Lung (tissue), 12 donors: ENCODE results near the gene LYST. TPM values are rescaled to one million over a fixed set of nuclear protein-coding genes. Genes with fewer than 3 reads are reported as not detected.

Experiments
- ATAC-seq: fragments of 200-7000 bp; cut with Tn5 transposase; one replicate; pipeline ENCODE4 v1.9.1; 2020; ENCODE audit warnings: moderate number of reproducible peaks; ENCODE audit not compliant: insufficient read depth, low FRiP score
- DNase-seq, 3 donors: peaks; one replicate each; pipeline ENCODE4 v3.0.0-alpha.2; 2013 to 2017
- H3K27ac ChIP-seq, 2 donors: one replicate each; pipeline ENCODE4 v1.5.1; 2013; ENCODE audit warnings: mild to moderate bottlenecking in 2 of 2, moderate library complexity in 2 of 2, control low read depth in 1 of 2, inconsistent platforms in 1 of 2, low read depth in 1 of 2, low read length in 1 of 2
- H3K27me3 ChIP-seq, 3 donors: one replicate each; pipeline ENCODE4 v1.5.1; 2013; ENCODE audit warnings: low read length in 2 of 3; ENCODE audit not compliant: control insufficient read depth in 3 of 3, insufficient read depth in 3 of 3
- H3K36me3 ChIP-seq, 4 donors: one replicate each; pipeline ENCODE4 v1.5.1; 2013; ENCODE audit warnings: low read length in 4 of 4, mild to moderate bottlenecking in 1 of 4, moderate library complexity in 1 of 4; ENCODE audit not compliant: control insufficient read depth in 4 of 4, insufficient read depth in 4 of 4
- H3K4me1 ChIP-seq, 5 donors: one replicate each; pipeline ENCODE4 v1.5.1; 2013; ENCODE audit warnings: low read length in 5 of 5, mild to moderate bottlenecking in 2 of 5, moderate library complexity in 1 of 5; ENCODE audit not compliant: control insufficient read depth in 5 of 5, insufficient read depth in 5 of 5
- H3K4me3 ChIP-seq: one replicate; pipeline ENCODE4 v1.5.1; 2013; ENCODE audit warnings: mild to moderate bottlenecking, control low read depth, moderate library complexity
- H3K9ac ChIP-seq, 2 donors: one replicate each; pipeline ENCODE4 v1.5.1; 2013; ENCODE audit warnings: low read length in 2 of 2, control low read depth in 1 of 2; ENCODE audit not compliant: insufficient read depth in 1 of 2
- H3K9me3 ChIP-seq, 4 donors: one replicate each; pipeline ENCODE4 v1.5.1; 2013; ENCODE audit warnings: low read length in 3 of 4, mild to moderate bottlenecking in 1 of 4, moderate library complexity in 1 of 4; ENCODE audit not compliant: control insufficient read depth in 4 of 4, insufficient read depth in 3 of 4
- CTCF ChIP-seq: IDR thresholded peaks from 2 replicates; pipeline ENCODE4 v1.5.1; 2012; ENCODE audit warnings: mild to moderate bottlenecking; ENCODE audit errors: control extremely low read depth, extremely low read depth
- WGBS, 2 donors: extraction: QIAGEN DNeasy Blood & Tissue Kit; methylation state at CpG; one replicate each; pipeline ENCODE4 v1.1.7; 2013; 5-methylcytosine and 5-hydroxymethylcytosine counted together
- polyA plus RNA-seq, 2 donors: library from polyadenylated mRNA; stranded (reverse); fragments of 200-250 nt; gene quantifications; one replicate each; pipeline ENCODE4 v1.2.1, GENCODE V29; 2013
- total RNA-seq, 2 donors: library from RNA; depleted of rRNA in 1 of 2; stranded (reverse); fragments of >200 nt in 1 of 2; gene quantifications; one replicate each; pipeline ENCODE4 v1.2.1, GENCODE V29; 2014 to 2021
- donor health status: control.
- donor health status: control.
- donor health status: Bipolar disorder and iron deficiency.
- donor health status: healthy.
- donor health status: DM: yes; HTN: yes; CAD: no.

The LYST gene
- total and polyA plus RNA-seq, 4 donors = 9.8 to 82.7 (median 31.7) TPM

GRCh38 chr1:235885655-235886262 is 19.1 kb upstream of the LYST start:
- ATAC-seq (no peak), DNase-seq (no peak)
- Histone ChIP-seq H3K4me3 (no peak overlapping the region), H3K9me3 (no peaks in the 10 kb centered on the region), H3K36me3 (no peaks in the 10 kb centered on the region), H3K27ac (no peak overlapping the region), H3K27me3 (no peaks in the 10 kb centered on the region), H3K4me1 (peaks cover 0 to 8% (median 0%) of the 10 kb centered on the region in 5 donors), H3K9ac (no peak overlapping the region)
- 70 to 87% methylated on average over 3 of the region's 3 CpGs for WGBS, 2 donors
- no peak for TF ChIP-seq CTCF

- ATAC-seq = peak; percentile 70
- Histone ChIP-seq H3K9ac (no peak overlapping the region), H3K4me3 (no peak overlapping the region)
These were observed 16.7 kb upstream of the LYST start for GRCh38 chr1:235883261-235883927.

GRCh38 chr1:235882816-235883215 is 16.1 kb upstream of the LYST start:
- H3K27ac ChIP-seq = peak overlapping the region in 1 of 2 donors; percentile 64
- 58 to 83% methylated on average over 6 of the region's 6 CpGs for WGBS, 2 donors
- H3K27me3 ChIP-seq = no peaks in the 10 kb centered on the region
- H3K36me3 ChIP-seq = no peaks in the 10 kb centered on the region
- H3K4me1 ChIP-seq = peaks cover 0 to 8% (median 5%) of the 10 kb centered on the region in 5 donors
- TF ChIP-seq CTCF = no peak
- H3K9me3 ChIP-seq = no peaks in the 10 kb centered on the region
- H3K4me3 ChIP-seq = no peak overlapping the region
- ATAC-seq = no peak
- H3K9ac ChIP-seq = no peak overlapping the region
- DNase-seq = peak in 1 of 3 donors; percentile 39

More at GRCh38 chr1:235883261-235883927, 16.7 kb upstream of the LYST start:
- Histone ChIP-seq H3K27me3 (no peaks in the 10 kb centered on the region), H3K9me3 (no peaks in the 10 kb centered on the region), H3K27ac (peak overlapping the region in 1 of 2 donors; percentile 64), H3K4me1 (peaks cover 0 to 8% (median 3%) of the 10 kb centered on the region in 5 donors), H3K36me3 (no peaks in the 10 kb centered on the region)
- no peak for TF ChIP-seq CTCF
- WGBS, 2 donors = 26 to 50% methylated on average over 12 of the region's 12 CpGs
- peak; percentile 72 to 82 (median 77) for DNase-seq
